ENCODE measurements around the gene KRT35.

- TF ChIP-seq CTCF (IDR thresholded peaks at IDR 0.05 in 8 of 11, conservative IDR thresholded peaks at IDR 0.05 in 3 of 11) (no peak), POLR2A (IDR thresholded peaks at IDR 0.05) (no peak)
Measured at GRCh38 chr17:41480581-41480980, 370 bp downstream of the KRT35 start.

Measured in spleen (tissue), 7 donors.